Testis (tissue), 3 donors: ENCODE data around the gene ZNF597. TPM values are rescaled to one million over a fixed set of nuclear protein-coding genes. Genes with fewer than 3 reads are reported as not detected.

Experiments
- DNase-seq: peaks from one replicate; pipeline ENCODE4 v3.0.0-alpha.2; 2019
- H3K27ac ChIP-seq, 2 donors: fragments of 200-600 bp; sonication (generic); one replicate each; pipeline ENCODE4 v1.5.1; 2019
- H3K27me3 ChIP-seq: fragments of 200-600 bp; sonication (generic); one replicate; pipeline ENCODE4 v1.5.1; 2019
- H3K36me3 ChIP-seq: fragments of 200-600 bp; sonication (generic); one replicate; pipeline ENCODE4 v1.5.1; 2017; ENCODE audit warnings: low read depth; ENCODE audit errors: missing control alignments
- H3K4me1 ChIP-seq: fragments of 200-600 bp; sonication (generic); one replicate; pipeline ENCODE4 v1.5.1; 2019
- H3K4me3 ChIP-seq, 2 donors: fragments of 200-600 bp; sonication (generic); one replicate each; pipeline ENCODE4 v1.5.1; 2017 to 2019
- H3K9me3 ChIP-seq: fragments of 200-600 bp; sonication (generic); one replicate; pipeline ENCODE4 v1.5.1; 2017
- CTCF ChIP-seq, 3 experiments: fragments of 450-650 bp in 2 of 3; fragments of 200-600 bp in 1 of 3; sonication (generic) in 1 of 3; IDR thresholded peaks; one replicate each; pipeline ENCODE4 v1.5.1; 2016 to 2019; ENCODE audit warnings: antibody characterized with exemption in 3 of 3, mild to moderate bottlenecking in 2 of 3, moderate library complexity in 1 of 3
- POLR2A ChIP-seq: fragments of 450-650 bp; IDR thresholded peaks from one replicate; pipeline ENCODE4 v1.6.1; 2017; ENCODE audit warnings: antibody characterized with exemption, mild to moderate bottlenecking, moderate library complexity
- WGBS, 2 donors: methylation state at CpG; one replicate each; pipeline ENCODE4 v1.1.5; 2018; 5-methylcytosine and 5-hydroxymethylcytosine counted together
- intact Hi-C: fragments of 100-400 bp; cut with DNase I; formaldehyde crosslinking; loops from one replicate; pipeline ENCODE4 v1.15.1; 2023; ENCODE audit warnings: low total_unique reads
- polyA plus RNA-seq: library from polyadenylated mRNA; stranded (reverse); fragments of 350-450 nt; fragmentation: Illumina TruSeq; extraction: RNeasy Lipid Tissue Mini Kit (QIAGEN cat#74804); gene quantifications from one replicate; pipeline ENCODE4 v1.2.3, GENCODE V29; 2014; ENCODE audit warnings: low read depth, low replicate concordance; ENCODE audit not compliant: insufficient read depth
- total RNA-seq, 2 donors: library from RNA; depleted of rRNA; stranded (reverse); fragments of >200 nt; gene quantifications; one replicate each; pipeline ENCODE4 v1.2.3, GENCODE V29; 2016

ZNF597 gene
- total and polyA plus RNA-seq, 3 donors from 2014 or later = 6.9 to 11.0 (median 9.1) TPM

DNA sequence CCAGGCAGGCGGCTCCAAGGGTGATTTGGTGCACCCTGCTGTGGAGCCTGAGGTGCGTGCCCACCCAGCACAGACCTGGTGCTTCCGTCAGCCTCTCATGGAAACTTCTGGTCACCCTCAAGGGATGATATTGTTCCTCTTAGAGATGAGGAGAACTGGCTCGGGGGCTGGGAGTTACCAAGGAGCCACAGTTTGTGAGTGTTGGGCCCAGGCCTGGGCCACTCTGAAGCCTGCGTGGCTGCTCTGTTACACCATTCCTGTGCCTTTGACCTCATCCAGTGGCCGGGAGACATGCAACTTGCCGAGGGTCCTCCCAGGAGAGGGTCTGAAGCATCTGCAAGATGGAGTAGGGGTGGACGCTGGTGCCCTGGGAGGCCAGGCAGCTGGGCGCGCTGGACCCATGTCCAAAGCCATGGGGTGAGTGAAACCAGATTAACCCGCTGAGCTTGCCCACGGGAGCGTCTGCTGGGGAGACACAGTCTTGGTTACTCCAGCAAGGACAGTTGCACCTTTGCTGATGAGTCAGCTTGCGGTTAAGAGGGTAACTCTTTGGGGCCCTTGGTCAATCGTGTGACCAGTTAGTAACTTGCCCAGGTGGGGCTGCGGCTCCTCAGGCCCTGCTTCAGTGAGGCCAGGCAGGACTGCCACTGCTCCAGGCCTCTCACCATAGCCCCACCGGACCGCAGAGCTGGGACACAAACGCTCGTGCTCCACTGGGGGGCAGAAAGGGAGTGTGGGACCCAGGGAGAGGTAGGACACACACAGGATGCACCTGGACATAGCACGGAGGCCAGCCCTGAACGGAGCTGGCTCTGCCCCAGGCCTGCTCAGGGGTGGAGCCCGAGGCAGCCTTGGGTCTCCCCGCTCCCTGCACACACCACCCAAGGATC is 44.5 kb upstream of the ZNF597 start:
- no peak for TF ChIP-seq CTCF (IDR thresholded peaks at IDR 0.05)
- no peak for TF ChIP-seq POLR2A
- Histone ChIP-seq H3K4me1 (no peaks in the 10 kb centered on the region), H3K4me3 (no peak overlapping the region), H3K9me3 (no peaks in the 10 kb centered on the region), H3K36me3 (no peaks in the 10 kb centered on the region), H3K27me3 (no peaks in the 10 kb centered on the region), H3K27ac (no peak overlapping the region)
- DNase-seq = no peak
- 88 to 90% methylated on average over 12 to 24 of the region's 24 CpGs for WGBS, 2 donors
- intact Hi-C loops = no loop called here

DNA sequence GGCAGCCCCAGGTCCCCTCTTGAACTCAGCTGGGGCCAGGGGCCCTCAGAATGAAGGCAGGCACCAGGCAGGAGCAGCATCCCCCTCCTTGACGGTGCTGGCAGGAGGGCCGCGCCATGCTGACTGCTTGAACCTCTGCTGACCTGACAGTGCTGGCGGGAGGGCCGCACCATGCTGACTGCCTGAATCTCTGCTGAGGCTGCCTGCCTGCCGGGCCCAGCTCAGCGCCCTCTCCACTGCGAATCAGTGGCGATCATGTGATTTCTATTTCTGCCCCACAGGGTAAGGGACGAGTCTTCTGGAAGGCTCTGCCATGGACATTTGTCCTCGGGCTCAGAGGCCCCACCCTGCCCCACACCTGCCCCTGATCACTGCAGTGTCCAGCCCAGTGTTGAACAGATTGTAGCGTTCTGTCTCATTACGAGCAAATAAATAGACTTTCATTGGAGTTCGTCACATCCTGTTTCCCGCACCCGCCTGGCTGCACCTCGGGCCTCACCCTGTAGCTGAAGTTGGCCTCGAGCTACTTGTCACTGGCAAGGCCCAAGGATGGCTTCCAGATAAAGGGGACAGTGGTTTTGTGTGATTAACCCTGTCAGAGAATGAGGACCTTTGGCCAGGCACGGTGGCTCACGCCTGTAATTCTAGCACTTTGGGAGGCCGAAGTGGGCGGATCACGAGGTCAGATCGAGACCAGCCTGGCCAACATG is 43.4 kb upstream of the ZNF597 start:
- WGBS, 2 donors = 91 to 93% methylated on average over 22 to 23 of the region's 24 CpGs

GRCh38 chr16:3485821-3486505 is 42.7 kb upstream of the ZNF597 start:
- H3K4me3 ChIP-seq = no peak overlapping the region
- DNase-seq = no peak
- H3K27ac ChIP-seq = no peak overlapping the region
- H3K9me3 ChIP-seq = no peaks in the 10 kb centered on the region
- no peaks in the 10 kb centered on the region for H3K27me3 ChIP-seq
- intact Hi-C loops = no loop called here
- H3K36me3 ChIP-seq = no peaks in the 10 kb centered on the region
- peaks cover 16% of the 10 kb centered on the region for H3K4me1 ChIP-seq
- TF ChIP-seq POLR2A (no peak), CTCF (IDR thresholded peaks at IDR 0.05) (no peak)
- 88 to 93% methylated on average over 3 to 20 of the region's 20 CpGs for WGBS, 2 donors

More for the DNA sequence above, 43.4 kb upstream of the ZNF597 start:
- no peaks in the 10 kb centered on the region for H3K27me3 ChIP-seq
- intact Hi-C loops = no loop called here
- H3K36me3 ChIP-seq = no peaks in the 10 kb centered on the region
- no peak for DNase-seq
- peaks cover 9% of the 10 kb centered on the region for H3K4me1 ChIP-seq
- TF ChIP-seq POLR2A (no peak), CTCF (IDR thresholded peaks at IDR 0.05) (no peak)
- H3K27ac ChIP-seq = no peak overlapping the region
- no peak overlapping the region for H3K4me3 ChIP-seq
- no peaks in the 10 kb centered on the region for H3K9me3 ChIP-seq

DNA sequence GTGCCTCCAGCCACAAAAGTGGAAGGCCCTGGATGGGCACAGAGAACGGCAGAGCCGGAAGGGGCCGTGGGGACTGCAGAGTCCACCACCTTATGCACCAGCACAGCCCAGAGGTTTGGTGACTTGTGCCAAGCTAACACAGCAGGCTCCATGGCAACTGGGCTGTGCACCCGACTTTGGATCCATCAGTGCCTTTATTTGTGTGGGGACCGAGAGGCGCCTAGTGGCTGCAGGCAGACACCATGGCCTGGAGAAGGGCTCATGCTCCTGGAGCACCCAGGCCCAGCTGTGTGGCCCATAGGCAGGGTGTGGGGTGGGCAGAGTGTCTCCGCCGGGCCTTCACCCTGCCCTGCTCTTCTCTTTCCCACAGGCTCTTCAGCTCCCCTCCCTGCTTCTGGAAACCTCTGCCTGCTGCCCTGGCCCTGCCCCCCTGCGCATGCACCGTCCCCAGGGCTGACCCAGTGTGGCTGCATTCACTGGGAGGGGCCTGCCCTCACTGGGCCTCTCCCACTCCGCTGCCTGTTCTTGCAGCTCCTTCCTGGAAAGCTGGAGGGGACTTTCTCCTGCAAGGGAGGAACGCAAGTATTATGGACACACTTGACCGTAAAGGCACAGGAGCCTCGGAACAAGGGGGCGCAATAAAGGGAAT is 41.9 kb upstream of the ZNF597 start:
- Histone ChIP-seq H3K27ac (no peak overlapping the region), H3K4me3 (no peak overlapping the region), H3K9me3 (no peaks in the 10 kb centered on the region), H3K36me3 (no peaks in the 10 kb centered on the region), H3K4me1 (peaks cover 16% of the 10 kb centered on the region), H3K27me3 (no peaks in the 10 kb centered on the region)
- intact Hi-C loops = no loop called here
- TF ChIP-seq POLR2A (no peak), CTCF (IDR thresholded peaks at IDR 0.05) (no peak)
- no peak for DNase-seq
- WGBS, 2 donors = 86 to 90% methylated on average over 12 to 14 of the region's 15 CpGs
